HepG2 (cell line): ENCODE results near the gene ETS1. TPM values are rescaled to one million over a fixed set of nuclear protein-coding genes. Genes with fewer than 3 reads are reported as not detected.

Source experiments
- ATAC-seq: fragments of 200-7000 bp; cut with Tn5 transposase; 3 replicates; pipeline ENCODE4 v1.9.1; 2020; ENCODE audit warnings: mild to moderate bottlenecking, moderate library complexity
- BruUV-seq: library from RNA; stranded (reverse); fragments of 400-500 nt; replicated peaks from 2 replicates; lab custom pipeline; 2021; lab: Mats Ljungman, UMichigan
- CTCF ChIA-PET: fragments of 300-600 bp; formaldehyde crosslinking; extraction: SDS; loops from one replicate; lab custom pipeline; 2021; ENCODE audit warnings: low total read pairs, inconsistent platforms, low intra/inter-chr PET ratio; lab: Yijun Ruan, JAX
- POLR2A ChIA-PET: fragments of 350-600 bp; sonication (Branson Sonifier 250); formaldehyde crosslinking; loops from one replicate; lab custom pipeline; 2020; ENCODE audit warnings: antibody characterized with exemption, inconsistent platforms; lab: Yijun Ruan, JAX
- DNase-seq: peaks from one replicate; pipeline ENCODE4 v3.0.0-alpha.2; 2015; ENCODE audit warnings: low spot score
- FAIRE-seq: peaks from 3 replicates; lab custom pipeline; 2011; peaks lifted over from hg19 to GRCh38; lab: Jason Lieb, UNC
- H2AFZ ChIP-seq: one replicate; pipeline ENCODE4 v1.6.1; 2011; ENCODE audit warnings: low read length, inconsistent platforms
- H3K27ac ChIP-seq: fragments of 300-600 bp; 3 replicates; pipeline ENCODE4 v1.8.0; 2011; ENCODE audit warnings: mixed run types, mild to moderate bottlenecking, mixed read lengths, low read length, inconsistent platforms; ENCODE audit not compliant: insufficient read depth; ENCODE audit errors: extremely low read length
- H3K27me3 ChIP-seq, 2 experiments: fragments of 200-600 bp in 1 of 2; 2 replicates in 1 of 2; 3 replicates in 1 of 2; pipeline versions ENCODE4 v1.6.0 to v1.8.0; 2011; ENCODE audit warnings: low read length in 2 of 2, mild to moderate bottlenecking in 2 of 2, moderate library complexity in 2 of 2, inconsistent platforms in 1 of 2; ENCODE audit not compliant: insufficient read depth in 2 of 2, control insufficient read depth in 1 of 2
- H3K36me3 ChIP-seq, 2 experiments: fragments of 200-600 bp in 1 of 2; replicated peaks in 1 of 2; 2 replicates in 1 of 2; 3 replicates in 1 of 2; pipeline versions ENCODE4 v1.5.1 to v1.8.0; 2011; ENCODE audit warnings: low read length in 2 of 2, inconsistent platforms in 1 of 2; ENCODE audit not compliant: insufficient read depth in 2 of 2, control insufficient read depth in 1 of 2
- H3K4me1 ChIP-seq: 2 replicates; pipeline ENCODE4 v1.5.1; 2012; ENCODE audit warnings: low read length, inconsistent platforms; ENCODE audit not compliant: insufficient read depth
- H3K4me2 ChIP-seq: 2 replicates; pipeline ENCODE4 v1.6.0; 2011; ENCODE audit warnings: low read depth, low read length, inconsistent platforms
- H3K4me3 ChIP-seq, 3 experiments: fragments of 200-600 bp in 1 of 3; sonication (generic), shearing (Covaris generic) in 1 of 3; replicated peaks in 1 of 3; 2 replicates each; pipeline ENCODE4 v1.5.1; 2011 to 2016; ENCODE audit warnings: low read length in 3 of 3, inconsistent platforms in 2 of 3, low read depth in 2 of 3, mild to moderate bottlenecking in 2 of 3, control low read depth in 1 of 3, mixed read lengths in 1 of 3; ENCODE audit not compliant: insufficient read depth in 1 of 3
- H3K79me2 ChIP-seq: one replicate; pipeline ENCODE4 v1.6.1; 2011; ENCODE audit warnings: low read length, inconsistent platforms; ENCODE audit not compliant: insufficient read depth
- H3K9ac ChIP-seq: 2 replicates; pipeline ENCODE4 v1.6.0; 2011; ENCODE audit warnings: mild to moderate bottlenecking, low read depth, low read length, inconsistent platforms; ENCODE audit not compliant: insufficient read depth
- H3K9me3 ChIP-seq: 2 replicates; pipeline ENCODE4 v1.5.1; 2012; ENCODE audit warnings: mild to moderate bottlenecking, low read length
- H4K20me1 ChIP-seq: 2 replicates; pipeline ENCODE4 v1.6.0; 2011; ENCODE audit warnings: inconsistent platforms, mild to moderate bottlenecking, low read length, moderate library complexity; ENCODE audit not compliant: insufficient read depth
- PRDM10 ChIP-seq: sonication (generic); formaldehyde crosslinking; IDR thresholded peaks from 2 replicates; pipeline ENCODE4 v1.4.0; 2020; ENCODE audit warnings: low read depth, missing genetic modification reagents
- SP2 ChIP-seq: sonication (generic); formaldehyde crosslinking; IDR thresholded peaks from 2 replicates; pipeline ENCODE4 v1.5.1; 2020; ENCODE audit warnings: mild to moderate bottlenecking, missing genetic modification reagents
- ZBTB8A ChIP-seq: sonication (generic); formaldehyde crosslinking; IDR thresholded peaks from 2 replicates; pipeline ENCODE4 v1.4.0; 2020; ENCODE audit warnings: mild to moderate bottlenecking, low read depth, missing genetic modification reagents, borderline replicate concordance
- ZFP91 ChIP-seq: sonication (generic); formaldehyde crosslinking; IDR thresholded peaks from 2 replicates; pipeline ENCODE4 v1.9.0; 2022; ENCODE audit warnings: missing genetic modification reagents, mild to moderate bottlenecking, borderline replicate concordance
- ZNF136 ChIP-seq: sonication (generic); formaldehyde crosslinking; IDR thresholded peaks from 2 replicates; pipeline ENCODE4 v1.8.1; 2022; ENCODE audit warnings: low read depth, mild to moderate bottlenecking, moderate library complexity, missing genetic modification reagents
- ZNF552 ChIP-seq: sonication (generic); formaldehyde crosslinking; IDR thresholded peaks from 2 replicates; pipeline ENCODE4 v1.9.0; 2022; ENCODE audit warnings: missing genetic modification reagents, mild to moderate bottlenecking, borderline replicate concordance
- WGBS: methylation state at CpG from one replicate; pipeline ENCODE4 v1.1.6; 2017; ENCODE audit warnings: low lambda C conversion rate; 5-methylcytosine and 5-hydroxymethylcytosine counted together
- in situ Hi-C: cut with HindIII; loops from 2 replicates; pipeline ENCODE4 v1.10.0; 2017; ENCODE audit warnings: low pct_unique_long_range_greater_than_20kb; ENCODE audit not compliant: extremely low pct_ligation_motif_present
- intact Hi-C: fragments of 100-400 bp; cut with micrococcal nuclease; formaldehyde crosslinking; loops from one replicate; pipeline ENCODE4 v1.10.0; 2022; ENCODE audit not compliant: unreplicated experiment
- polyA plus RNA-seq, 8 experiments: library from polyadenylated mRNA; depleted of rRNA in 3 of 8; stranded (reverse) in 7 of 8; unstranded in 1 of 8; fragments of >200 nt; fragmentation: Illumina TruSeq in 4 of 8; extraction: Trizol in 4 of 8; gene quantifications; 2 replicates each; pipeline versions ENCODE4 v1.2.1 to v1.2.3, GENCODE V29; 2011 to 2016; ENCODE audit warnings: low read depth in 4 of 8, missing spikeins in 1 of 8, mixed read lengths in 1 of 8; ENCODE audit not compliant: insufficient read depth in 1 of 8
- total RNA-seq, 5 experiments: library from RNA; depleted of rRNA; stranded (reverse); fragments of >200 nt; fragmentation: Illumina TruSeq; extraction: Trizol; gene quantifications; 2 replicates each; pipeline ENCODE4 v1.2.3, GENCODE V29; 2016; ENCODE audit warnings: low read depth in 1 of 5
- TF ChIP-seq, protein P1 (sequence below): sonication (generic); formaldehyde crosslinking; IDR thresholded peaks from 2 replicates; pipeline ENCODE4 v1.8.0; 2022; ENCODE audit warnings: mild to moderate bottlenecking, missing genetic modification reagents, moderate library complexity
- TF ChIP-seq, protein P2 (sequence below): sonication (generic); formaldehyde crosslinking; IDR thresholded peaks from 2 replicates; pipeline ENCODE4 v1.4.0; 2020; ENCODE audit warnings: missing genetic modification reagents, mild to moderate bottlenecking, borderline replicate concordance
- TF ChIP-seq, protein P3 (sequence below): IDR thresholded peaks from 2 replicates; pipeline ENCODE4 v1.6.1; 2016; ENCODE audit warnings: low read depth

Gene ETS1
- total and polyA plus RNA-seq, 2 of the 13 experiments (the other 11 are each of a cell fraction or from before 2014, with no cell fraction given), result 0.18 to 0.34 TPM

DNA sequence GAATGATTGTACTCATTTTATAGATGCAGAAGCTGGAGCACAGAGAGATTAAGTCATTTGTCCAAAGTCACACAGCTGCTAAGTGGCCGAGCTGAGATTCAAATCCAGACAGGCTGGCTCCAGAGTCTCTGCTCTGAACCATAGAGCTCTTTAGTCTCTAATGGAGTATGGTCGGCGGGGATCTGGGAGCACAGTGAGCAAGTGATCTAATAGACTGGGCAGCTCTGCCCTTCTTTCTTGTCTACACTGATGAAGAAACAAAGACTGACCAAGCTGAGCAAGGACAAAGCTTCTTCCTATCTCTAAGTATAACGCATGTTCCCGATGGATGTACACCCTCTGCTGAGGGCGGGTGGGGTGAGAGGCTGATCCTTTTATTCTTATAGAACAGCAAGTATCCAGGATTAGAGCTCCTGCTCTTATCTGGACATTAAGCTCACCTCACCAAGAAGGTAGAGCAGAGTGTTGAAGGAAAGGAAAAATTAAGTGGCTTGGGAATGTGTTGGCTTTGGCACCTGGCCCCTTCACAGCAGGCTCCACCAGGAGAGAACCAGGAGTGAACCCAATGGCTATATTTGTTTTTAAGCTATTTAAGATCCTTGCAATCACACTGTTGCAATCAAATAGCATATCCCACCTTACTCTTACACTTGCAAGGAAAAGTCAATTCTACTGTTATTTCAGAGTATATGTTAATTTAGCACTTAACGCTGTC is 68.7 kb downstream of the ETS1 start:
- H3K9ac ChIP-seq, result no peak overlapping the region
- peaks cover 0 to 8% of the 10 kb centered on the region in 2 experiments; a peak in 3 of 5 replicates for H3K27me3 ChIP-seq
- BruUV-seq, result no TSS peak
- H3K27ac ChIP-seq, result no peak overlapping the region
- ATAC-seq, result no peak
- H3K9me3 ChIP-seq, result no peaks in the 10 kb centered on the region
- no peaks in the 10 kb centered on the region for H3K36me3 ChIP-seq
- no peak overlapping the region for H2AFZ ChIP-seq
- in situ Hi-C loops, result no loop called here
- DNase-seq, result no peak
- intact Hi-C loops, result no loop called here
- H3K4me1 ChIP-seq, result peaks cover 8% of the 10 kb centered on the region
- H4K20me1 ChIP-seq, result no peaks in the 10 kb centered on the region
- no peak for FAIRE-seq
- CTCF ChIA-PET, result no interaction called here
- no peaks in the 10 kb centered on the region for H3K79me2 ChIP-seq
- POLR2A ChIA-PET, result no interaction called here
- 50% methylated on average over 7 of the region's 7 CpGs for WGBS
- no peak overlapping the region for H3K4me2 ChIP-seq
- H3K4me3 ChIP-seq, result no peak overlapping the region
- TF ChIP-seq PRDM10 (no peak), ZNF136 (CRISPR knock-in tag) (no peak), ZFP91 (no peak), ZBTB8A (CRISPR knock-in tag) (no peak), ZNF552 (CRISPR knock-in tag) (no peak), SP2 (no peak)
- TF ChIP-seq, protein P1, sequence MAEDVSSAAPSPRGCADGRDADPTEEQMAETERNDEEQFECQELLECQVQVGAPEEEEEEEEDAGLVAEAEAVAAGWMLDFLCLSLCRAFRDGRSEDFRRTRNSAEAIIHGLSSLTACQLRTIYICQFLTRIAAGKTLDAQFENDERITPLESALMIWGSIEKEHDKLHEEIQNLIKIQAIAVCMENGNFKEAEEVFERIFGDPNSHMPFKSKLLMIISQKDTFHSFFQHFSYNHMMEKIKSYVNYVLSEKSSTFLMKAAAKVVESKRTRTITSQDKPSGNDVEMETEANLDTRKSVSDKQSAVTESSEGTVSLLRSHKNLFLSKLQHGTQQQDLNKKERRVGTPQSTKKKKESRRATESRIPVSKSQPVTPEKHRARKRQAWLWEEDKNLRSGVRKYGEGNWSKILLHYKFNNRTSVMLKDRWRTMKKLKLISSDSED (CRISPR knock-in tag), result no peak
- TF ChIP-seq, protein P2, sequence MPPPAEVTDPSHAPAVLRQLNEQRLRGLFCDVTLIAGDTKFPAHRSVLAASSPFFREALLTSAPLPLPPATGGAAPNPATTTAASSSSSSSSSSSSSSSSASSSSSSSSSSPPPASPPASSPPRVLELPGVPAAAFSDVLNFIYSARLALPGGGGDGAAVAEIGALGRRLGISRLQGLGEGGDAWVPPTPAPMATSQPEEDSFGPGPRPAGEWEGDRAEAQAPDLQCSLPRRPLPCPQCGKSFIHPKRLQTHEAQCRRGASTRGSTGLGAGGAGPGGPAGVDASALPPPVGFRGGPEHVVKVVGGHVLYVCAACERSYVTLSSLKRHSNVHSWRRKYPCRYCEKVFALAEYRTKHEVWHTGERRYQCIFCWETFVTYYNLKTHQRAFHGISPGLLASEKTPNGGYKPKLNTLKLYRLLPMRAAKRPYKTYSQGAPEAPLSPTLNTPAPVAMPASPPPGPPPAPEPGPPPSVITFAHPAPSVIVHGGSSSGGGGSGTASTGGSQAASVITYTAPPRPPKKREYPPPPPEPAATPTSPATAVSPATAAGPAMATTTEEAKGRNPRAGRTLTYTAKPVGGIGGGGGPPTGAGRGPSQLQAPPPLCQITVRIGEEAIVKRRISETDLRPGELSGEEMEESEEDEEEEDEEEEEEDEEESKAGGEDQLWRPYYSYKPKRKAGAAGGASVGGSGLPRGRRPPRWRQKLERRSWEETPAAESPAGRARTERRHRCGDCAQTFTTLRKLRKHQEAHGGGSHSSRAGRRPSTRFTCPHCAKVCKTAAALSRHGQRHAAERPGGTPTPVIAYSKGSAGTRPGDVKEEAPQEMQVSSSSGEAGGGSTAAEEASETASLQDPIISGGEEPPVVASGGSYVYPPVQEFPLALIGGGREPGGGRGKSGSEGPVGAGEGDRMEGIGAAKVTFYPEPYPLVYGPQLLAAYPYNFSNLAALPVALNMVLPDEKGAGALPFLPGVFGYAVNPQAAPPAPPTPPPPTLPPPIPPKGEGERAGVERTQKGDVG (CRISPR knock-in tag), result no peak
- TF ChIP-seq, protein P3, sequence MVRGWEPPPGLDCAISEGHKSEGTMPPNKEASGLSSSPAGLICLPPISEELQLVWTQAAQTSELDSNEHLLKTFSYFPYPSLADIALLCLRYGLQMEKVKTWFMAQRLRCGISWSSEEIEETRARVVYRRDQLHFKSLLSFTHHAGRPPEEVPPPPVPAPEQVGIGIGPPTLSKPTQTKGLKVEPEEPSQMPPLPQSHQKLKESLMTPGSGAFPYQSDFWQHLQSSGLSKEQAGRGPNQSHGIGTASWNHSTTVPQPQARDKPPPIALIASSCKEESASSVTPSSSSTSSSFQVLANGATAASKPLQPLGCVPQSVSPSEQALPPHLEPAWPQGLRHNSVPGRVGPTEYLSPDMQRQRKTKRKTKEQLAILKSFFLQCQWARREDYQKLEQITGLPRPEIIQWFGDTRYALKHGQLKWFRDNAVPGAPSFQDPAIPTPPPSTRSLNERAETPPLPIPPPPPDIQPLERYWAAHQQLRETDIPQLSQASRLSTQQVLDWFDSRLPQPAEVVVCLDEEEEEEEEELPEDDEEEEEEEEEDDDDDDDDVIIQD (CRISPR knock-in tag), result no peak
